Measurements from ENCODE around the gene MMP14.
"Not testable (repeated sequence)": the region's sequence is repeated elsewhere in the genome, so short reads cannot be mapped to it uniquely, and the experiment has no call there.

Gene MMP14

GRCh38 chr14:22814941-22815713 is 21.3 kb upstream of the MMP14 start, which contains the start of gene SLC7A7:
Gene SLC7A7, minus strand, starts transcription at chr14:22815435. Its CDS starts 2,037 bp downstream, at chr14:22813398.
- DNase-seq, result no peak

DNA sequence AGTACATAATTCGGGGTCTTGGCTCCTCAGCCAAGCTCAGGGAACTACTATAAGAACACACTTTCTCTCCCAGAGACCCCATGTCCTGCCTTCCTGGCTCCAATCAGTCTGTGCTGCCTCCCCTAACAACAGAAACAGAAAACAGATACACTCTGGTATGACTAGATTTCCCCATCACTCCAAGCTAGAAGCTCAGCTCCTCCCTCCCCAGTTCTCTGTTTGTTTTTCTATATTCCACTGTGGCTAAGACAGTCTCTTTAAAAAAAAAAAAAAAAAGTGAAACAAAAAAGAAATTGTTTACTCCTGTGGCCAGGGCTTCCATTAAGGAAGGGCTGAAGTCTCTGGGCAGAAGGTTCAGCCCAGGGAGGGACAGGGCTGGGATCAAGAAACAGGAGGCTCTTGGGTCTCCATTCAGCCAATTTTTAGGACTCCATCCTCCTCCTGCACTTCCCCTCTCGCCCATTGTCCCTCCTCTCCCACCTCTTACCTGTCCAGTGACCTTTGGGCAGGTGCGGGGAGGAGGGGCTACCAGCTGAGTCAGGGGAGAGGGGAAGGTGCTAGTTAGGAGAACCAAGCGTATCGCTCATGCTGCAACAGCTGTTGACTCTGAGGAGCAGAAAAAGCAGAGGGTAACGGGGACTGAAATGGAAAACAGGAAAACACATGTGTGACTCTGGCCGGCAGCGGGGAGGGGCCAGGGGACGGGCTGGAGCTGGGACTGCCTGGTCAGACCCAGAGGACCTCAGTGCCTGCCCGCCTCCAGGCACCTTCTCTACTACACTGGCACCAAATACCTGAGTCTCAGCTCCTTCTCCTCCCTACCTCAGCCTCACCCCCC is 17.0 kb upstream of the MMP14 start:
- no peak for DNase-seq

DNA sequence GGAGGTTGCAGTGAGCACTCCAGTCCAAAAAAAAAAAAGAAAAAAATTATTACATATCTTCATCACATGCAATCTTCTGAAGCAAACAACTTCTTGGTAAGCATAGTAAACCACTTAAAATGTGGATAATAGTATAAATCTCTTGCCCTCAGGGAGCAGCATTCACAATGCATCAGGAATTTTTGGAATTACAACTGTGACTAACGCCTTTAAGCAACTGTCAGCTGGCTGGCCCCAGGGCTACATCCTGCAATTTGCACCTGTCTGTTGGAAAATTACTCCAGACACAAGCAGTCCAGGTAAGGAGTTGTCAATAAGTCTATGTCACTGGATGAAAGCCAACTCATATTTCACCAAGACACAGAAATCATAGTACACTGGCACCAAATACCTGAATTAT is 15.7 kb upstream of the MMP14 start:
- DNase-seq, result no peak

DNA sequence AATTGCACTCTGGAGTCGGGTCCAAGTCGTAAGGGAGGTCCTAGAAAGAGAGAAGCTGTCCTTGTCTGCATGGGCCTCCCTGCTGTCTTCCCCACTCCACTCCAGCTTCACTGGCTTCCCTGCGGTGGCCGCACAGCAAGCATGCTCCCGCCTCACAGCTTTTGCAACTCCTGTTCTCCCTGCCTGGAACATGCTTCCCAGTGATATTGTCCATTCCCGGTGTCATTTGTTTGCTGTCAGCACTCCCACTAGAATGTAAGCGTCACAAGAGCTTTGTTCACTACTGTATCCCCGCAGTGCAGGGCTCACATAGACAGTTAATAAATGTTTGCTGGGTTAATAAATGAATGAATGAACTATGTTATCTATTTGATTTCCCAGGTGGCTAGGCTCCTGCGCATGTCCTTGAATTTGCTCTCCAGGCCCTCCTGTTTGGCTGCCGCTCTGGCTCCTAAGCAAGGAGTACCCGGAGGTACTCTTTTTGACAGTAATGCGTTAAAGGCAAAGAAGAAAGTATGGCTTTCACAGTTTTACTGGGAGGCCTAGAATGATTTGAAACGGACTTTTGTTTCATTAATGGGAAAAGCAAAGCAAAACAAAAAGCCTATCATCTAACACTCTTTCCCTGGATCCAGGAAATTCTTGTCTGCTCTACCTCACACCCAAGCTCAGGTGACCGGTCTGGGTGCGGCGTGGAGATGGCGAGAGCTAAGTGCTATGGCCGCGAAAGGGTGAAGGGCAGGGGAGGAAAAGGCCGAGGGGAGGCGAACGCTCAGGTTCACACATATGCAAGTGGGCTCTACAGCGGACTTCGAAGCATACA is 15.0 kb upstream of the MMP14 start:
- DNase-seq, result no peak

DNA sequence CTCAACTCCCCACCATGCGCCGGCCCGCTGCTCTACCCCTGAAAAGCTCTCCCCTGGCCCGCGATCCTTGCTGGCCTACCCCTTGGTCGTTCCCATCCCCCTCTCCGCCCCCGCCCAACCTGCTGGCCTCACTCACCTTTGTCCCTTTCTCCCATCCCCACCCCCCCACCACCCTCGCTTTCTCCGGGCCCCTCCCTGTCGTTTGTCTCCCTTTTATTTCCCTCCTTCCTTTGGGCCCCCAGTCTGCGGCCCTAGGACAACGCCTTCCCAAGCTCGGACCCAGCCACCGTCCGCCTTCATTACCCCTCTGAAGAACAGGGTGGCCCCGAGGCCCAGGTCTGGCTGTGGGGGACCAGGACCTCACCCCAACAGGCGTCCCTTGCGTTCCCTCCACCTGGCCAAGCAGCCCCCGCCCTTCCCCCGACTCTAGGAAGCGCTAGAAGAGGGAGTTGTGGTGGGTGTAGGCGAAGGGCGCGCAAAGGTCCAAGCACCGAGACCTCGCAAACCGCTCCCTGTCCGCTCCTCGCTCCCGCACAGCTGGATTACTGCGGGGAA is 14.3 kb upstream of the MMP14 start:
- no peak for DNase-seq

DNA sequence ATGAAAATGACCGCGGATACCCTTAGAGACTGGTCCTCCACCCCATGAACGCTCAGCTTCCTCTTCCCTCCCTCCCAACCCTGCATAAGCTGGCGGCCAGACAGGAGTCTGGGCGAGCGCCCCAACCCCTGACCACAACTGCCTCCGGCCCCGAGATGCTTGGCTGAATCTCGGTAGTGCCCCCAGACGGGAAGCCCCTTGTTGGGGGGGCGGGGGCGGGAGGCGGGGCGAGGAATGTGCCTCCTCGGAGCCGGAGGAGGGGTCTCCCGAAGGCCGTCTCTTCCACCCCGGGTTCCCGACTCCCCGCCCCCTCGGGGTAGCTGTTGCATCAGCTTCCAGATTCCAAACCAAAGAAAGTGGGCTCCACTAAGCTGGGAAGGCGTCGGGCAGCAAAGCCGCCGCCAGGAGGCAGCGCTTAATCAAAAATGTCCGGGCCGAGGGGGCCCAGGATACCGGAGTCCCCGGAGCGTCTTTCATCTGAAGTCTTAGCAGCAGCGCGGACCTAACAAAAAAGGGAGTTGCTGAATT is 13.8 kb upstream of the MMP14 start:
- peak; percentile 66 for DNase-seq

DNA sequence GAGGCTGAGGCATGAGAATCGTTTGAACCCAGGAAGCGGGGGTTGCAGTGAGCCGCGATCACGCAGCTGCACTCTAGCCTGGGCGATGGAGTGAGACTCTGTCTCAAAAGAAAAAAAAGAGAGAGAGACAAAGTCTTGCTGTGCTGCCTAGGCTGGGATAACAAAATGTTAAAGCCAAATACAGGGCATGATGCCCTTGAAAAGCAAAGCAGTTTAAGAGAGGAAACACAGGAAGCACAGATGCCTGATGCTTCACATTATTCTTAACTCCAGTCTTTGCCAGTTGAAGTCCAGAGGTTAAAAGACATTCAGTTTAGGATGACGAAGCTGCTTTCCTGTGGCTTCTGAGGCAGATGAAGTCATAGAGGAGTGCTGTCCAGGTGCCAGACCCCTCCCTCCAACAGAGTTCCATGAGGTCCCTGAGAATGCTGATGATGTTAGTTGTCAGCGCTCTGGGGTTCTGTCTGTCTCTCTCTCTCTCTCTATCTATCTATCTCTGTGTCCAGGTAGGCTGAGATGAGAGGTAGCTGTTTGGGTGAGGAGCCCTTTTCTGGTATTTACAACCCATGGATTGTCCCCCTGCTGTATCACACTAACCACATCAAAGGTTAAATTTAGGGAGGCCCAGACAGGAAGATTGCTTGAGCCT is 11.6 kb upstream of the MMP14 start:
- no peak for DNase-seq

GRCh38 chr14:22829076-22829660 is 7.2 kb upstream of the MMP14 start:
- DNase-seq, result not testable (repeated sequence)

- DNase-seq, result peak; percentile 86
Measured at GRCh38 chr14:22829661-22830442, 6.5 kb upstream of the MMP14 start, which contains the start of gene MRPL52. Gene MRPL52, plus strand, starts transcription at chr14:22829887. Its CDS starts 26 bp downstream, at chr14:22829913.

GRCh38 chr14:22830443-22831010 is 5.9 kb upstream of the MMP14 start:
- no peak for DNase-seq

DNA sequence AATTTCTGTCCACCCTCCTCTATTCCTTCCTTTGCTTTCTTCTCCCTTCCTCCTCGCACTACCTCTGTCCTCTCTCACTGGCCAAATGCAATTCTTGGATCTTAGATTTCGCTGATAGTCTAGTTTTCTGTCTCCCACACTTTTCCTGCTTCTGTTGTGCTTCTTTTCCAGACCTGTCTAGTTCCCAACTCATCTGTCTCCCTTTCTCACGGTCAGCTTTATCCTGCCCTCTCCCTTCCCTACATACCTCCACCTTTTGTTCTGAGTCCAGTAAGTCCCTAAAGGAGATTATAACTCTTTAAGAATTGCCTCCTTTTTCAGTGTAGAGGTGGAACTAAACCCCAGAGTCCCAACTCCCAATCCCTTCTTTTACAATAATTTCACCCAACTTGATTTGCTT is 880 bp upstream of the MMP14 start:
- DNase-seq, result no peak

DNA sequence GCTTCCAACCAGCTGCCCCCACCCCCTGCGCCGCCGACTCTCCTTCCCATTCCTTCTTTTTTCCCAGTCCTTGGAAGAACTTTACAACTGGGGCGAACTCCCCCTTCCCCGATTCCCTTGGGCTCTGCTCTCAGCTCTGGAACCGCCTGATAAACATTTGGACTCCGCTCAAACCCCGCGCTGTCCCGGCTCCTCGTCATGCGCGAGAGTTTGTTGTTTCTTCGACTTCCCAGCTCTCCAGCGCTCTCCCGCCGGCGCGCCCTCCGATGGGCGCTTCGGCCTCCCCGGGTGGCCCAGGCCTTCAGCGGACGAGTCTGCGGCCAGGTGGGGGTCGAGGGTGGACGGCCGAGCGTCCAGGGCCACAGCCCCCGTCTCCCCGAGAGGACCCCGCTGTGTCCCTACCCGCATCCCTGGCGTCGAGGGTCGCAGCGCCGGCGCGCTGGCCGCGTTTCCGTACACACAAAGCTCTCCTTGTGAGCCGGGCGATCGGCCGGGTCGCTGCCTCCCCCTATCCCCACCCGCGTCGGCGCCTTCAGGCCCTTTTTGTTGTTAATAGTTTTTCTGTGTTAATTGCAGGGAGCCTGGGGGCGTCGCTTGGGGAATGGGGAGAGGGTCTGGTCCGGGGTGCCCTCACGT is 847 bp downstream of the MMP14 start:
- DNase-seq, result no peak

DNA sequence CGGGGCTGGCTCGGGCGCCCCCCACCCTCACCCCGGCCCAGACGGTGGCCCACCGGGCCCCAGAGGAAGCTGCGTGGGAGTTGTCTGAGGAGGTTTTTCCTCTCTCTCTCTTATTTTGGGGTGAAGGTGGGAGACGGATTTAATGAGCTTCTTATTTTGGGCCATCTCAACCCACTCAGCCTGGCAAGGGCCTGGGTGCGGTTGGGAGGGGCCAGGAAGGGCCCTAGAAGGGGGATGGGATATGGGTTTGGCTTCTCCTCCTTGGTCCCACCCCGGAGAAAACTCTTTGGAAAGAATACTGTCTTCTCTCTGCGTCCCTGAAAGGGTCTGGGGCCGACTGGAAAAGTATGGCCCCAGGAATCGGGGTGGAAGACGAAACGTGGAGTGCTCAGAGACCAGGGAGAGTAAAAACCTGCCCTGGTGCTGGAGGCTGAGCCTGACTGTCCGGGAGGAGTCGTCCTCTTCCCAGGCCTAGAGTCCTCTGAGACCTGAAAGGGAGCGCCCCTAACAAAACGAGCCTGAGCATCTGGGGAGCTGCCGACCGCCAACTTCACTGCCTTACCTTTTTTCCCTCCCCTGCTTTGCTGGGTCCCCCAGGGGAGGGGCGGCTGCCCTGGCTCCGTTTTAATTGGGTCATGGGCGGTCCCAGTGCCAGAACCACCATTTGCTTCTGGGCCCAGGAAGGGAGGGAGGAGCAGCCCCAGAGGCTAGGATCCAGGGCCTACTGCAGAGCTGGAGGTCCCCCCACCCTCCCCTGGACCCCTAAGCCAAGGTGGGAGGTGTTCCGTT is 1.6 kb downstream of the MMP14 start:
- no peak for DNase-seq

- DNase-seq, result no peak
Measured at GRCh38 chr14:22838631-22839041, 2.3 kb downstream of the MMP14 start.

DNA sequence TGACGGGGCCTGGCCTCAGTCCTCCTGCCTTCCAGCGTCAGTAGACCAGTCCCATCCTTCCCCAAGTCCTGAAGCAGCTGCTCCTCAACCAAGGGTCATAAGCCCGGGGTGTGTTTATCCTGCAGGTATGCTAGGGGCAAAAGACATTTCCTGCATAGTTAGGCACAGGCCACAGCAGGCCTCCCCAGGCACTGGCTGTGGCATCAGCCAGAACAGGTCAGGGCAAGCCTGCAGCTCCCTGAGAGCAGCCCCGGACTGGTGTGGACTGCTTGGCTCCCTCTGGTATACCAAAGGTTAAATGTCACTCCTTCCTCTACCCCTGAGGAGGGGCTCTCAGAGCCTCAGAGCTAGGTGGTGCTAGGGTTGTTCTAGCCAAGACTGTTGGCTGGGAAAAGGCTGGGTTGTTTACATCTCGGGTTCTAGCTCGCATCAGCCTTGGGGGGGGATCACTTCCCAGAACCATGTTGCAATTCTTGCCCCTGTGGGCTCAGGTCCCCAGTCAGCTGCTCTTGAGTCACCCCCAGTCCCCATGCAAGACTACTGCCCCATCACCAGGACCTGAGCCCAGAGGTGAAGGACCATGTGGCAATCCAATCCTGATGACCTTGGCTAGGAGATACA is 2.9 kb downstream of the MMP14 start:
- DNase-seq, result no peak

DNA sequence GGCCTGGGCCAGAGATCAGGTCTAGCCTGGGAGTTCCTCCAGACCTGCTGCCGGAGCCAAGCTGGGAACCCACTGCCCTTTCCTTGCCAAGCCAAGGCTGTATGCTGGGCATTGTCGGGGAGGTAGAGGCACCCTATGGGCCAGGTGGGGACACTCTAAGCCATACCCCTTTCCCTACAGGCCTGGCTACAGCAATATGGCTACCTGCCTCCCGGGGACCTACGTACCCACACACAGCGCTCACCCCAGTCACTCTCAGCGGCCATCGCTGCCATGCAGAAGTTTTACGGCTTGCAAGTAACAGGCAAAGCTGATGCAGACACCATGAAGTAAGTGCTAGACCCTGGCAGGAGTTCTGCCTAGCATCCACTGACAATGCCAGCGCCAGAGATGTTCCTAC is 4.9 kb downstream of the MMP14 start:
- DNase-seq, result no peak

GRCh38 chr14:22841769-22842168 is 5.4 kb downstream of the MMP14 start:
- DNase-seq, result no peak
